GM10266 (cell line): ENCODE data around the gene HOXC13.
A peak's percentile ranks its signal among the peaks of the same experiment; 100 is the strongest.

Source experiments
- DNase-seq: peaks from one replicate; pipeline ENCODE4 v3.0.0; 2012; ENCODE audit errors: extremely low spot score
- CTCF ChIP-seq: IDR thresholded peaks from 2 replicates; pipeline ENCODE4 v1.5.1; 2012; ENCODE audit warnings: mild to moderate bottlenecking, low read depth; ENCODE audit not compliant: control insufficient read depth, insufficient read depth; ENCODE audit errors: missing control alignments

Gene HOXC13

GRCh38 chr12:53972722-53973235 is 34.1 kb downstream of the HOXC13 start, which contains the start of gene HOXC11:
HOXC11 (plus strand) TSS chr12:53973126; CDS start chr12:53973242, 116 bp downstream.
- no peak for TF ChIP-seq CTCF
- DNase-seq, result no peak

- no peak for DNase-seq
- no peak for TF ChIP-seq CTCF
Measured at GRCh38 chr12:53973236-53974042, 34.8 kb downstream of the HOXC13 start.

- DNase-seq, result peak; percentile 58
- TF ChIP-seq CTCF, result no peak
Measured at GRCh38 chr12:53974084-53975063, 35.7 kb downstream of the HOXC13 start, which contains the start of gene HOTAIR. HOTAIR (minus strand) TSS chr12:53974954.

GRCh38 chr12:53975064-53975471 is 36.4 kb downstream of the HOXC13 start:
- no peak for TF ChIP-seq CTCF
- no peak for DNase-seq

- no peak for DNase-seq
- no peak for TF ChIP-seq CTCF
Measured at GRCh38 chr12:53975479-53976152, 37.0 kb downstream of the HOXC13 start.

GRCh38 chr12:53976172-53976822 is 37.7 kb downstream of the HOXC13 start:
- no peak for TF ChIP-seq CTCF
- no peak for DNase-seq
